IMR-90 (cell line): ENCODE data around the gene UBE2O. TPM values are rescaled to one million over a fixed set of nuclear protein-coding genes. Genes with fewer than 3 reads are reported as not detected.

Source experiments
- ATAC-seq: fragments of 200-7000 bp; cut with Tn5 transposase; 2 replicates; pipeline ENCODE4 v1.9.1; 2020; ENCODE audit warnings: low read depth, mild to moderate bottlenecking, moderate library complexity
- BruUV-seq: library from RNA; stranded (reverse); fragments of 400-500 nt; replicated peaks from 2 replicates; lab custom pipeline; 2021; lab: Mats Ljungman, UMichigan
- CTCF ChIA-PET: fragments of 300-600 bp; formaldehyde crosslinking; extraction: SDS; loops from one replicate; lab custom pipeline; 2021; ENCODE audit warnings: antibody characterized with exemption; lab: Yijun Ruan, JAX
- POLR2A ChIA-PET: fragments of 300-600 bp; sonication (Branson Sonifier 250); formaldehyde crosslinking; loops from one replicate; lab custom pipeline; 2022; ENCODE audit warnings: antibody characterized with exemption; ENCODE audit not compliant: unreplicated experiment; lab: Charles Lee
- DNase-seq: peaks from one replicate; pipeline ENCODE4 v3.0.0; 2013
- H2AFZ ChIP-seq: replicated peaks from 2 replicates; pipeline ENCODE3; 2013; ENCODE audit warnings: low read length, mild to moderate bottlenecking; ENCODE audit not compliant: poor library complexity
- H2AK5ac ChIP-seq: 2 replicates; pipeline ENCODE4 v1.6.1; 2013; ENCODE audit warnings: low read depth, low read length, inconsistent platforms
- H2AK9ac ChIP-seq: replicated peaks from 2 replicates; pipeline ENCODE3; 2013; ENCODE audit warnings: mild to moderate bottlenecking, low read depth, low read length, moderate library complexity; ENCODE audit not compliant: poor library complexity
- H2BK120ac ChIP-seq: 2 replicates; pipeline ENCODE4 v1.6.1; 2013; ENCODE audit warnings: low read depth, low read length, inconsistent platforms
- H2BK15ac ChIP-seq: 3 replicates; pipeline ENCODE4 v1.6.1; 2013; ENCODE audit warnings: low read depth, low read length, inconsistent platforms
- H2BK20ac ChIP-seq: 2 replicates; pipeline ENCODE4 v1.6.1; 2013; ENCODE audit warnings: low read depth, mild to moderate bottlenecking, inconsistent platforms, low read length, moderate library complexity
- H2BK5ac ChIP-seq: 2 replicates; pipeline ENCODE4 v1.6.1; 2013; ENCODE audit warnings: mild to moderate bottlenecking, low read depth, low read length, inconsistent platforms; ENCODE audit not compliant: poor library complexity, severe bottlenecking
- H3K14ac ChIP-seq: replicated peaks from 2 replicates; pipeline ENCODE4 v1.6.1; 2013; ENCODE audit warnings: low read depth, low read length, inconsistent platforms
- H3K18ac ChIP-seq: 2 replicates; pipeline ENCODE4 v1.6.1; 2013; ENCODE audit warnings: low read depth, low read length, control low read depth
- H3K23ac ChIP-seq: 2 replicates; pipeline ENCODE4 v1.6.1; 2013; ENCODE audit warnings: low read depth, low read length, inconsistent platforms
- H3K27ac ChIP-seq: 2 replicates; pipeline ENCODE4 v1.5.1; 2013; ENCODE audit warnings: mild to moderate bottlenecking, control low read depth, low read length; ENCODE audit not compliant: insufficient read depth
- H3K27me3 ChIP-seq: 2 replicates; pipeline ENCODE4 v1.6.1; 2013; ENCODE audit warnings: low read length; ENCODE audit not compliant: control insufficient read depth, insufficient read depth
- H3K36me3 ChIP-seq: 2 replicates; pipeline ENCODE4 v1.6.1; 2013; ENCODE audit warnings: low read length, mixed read lengths; ENCODE audit not compliant: control insufficient read depth, insufficient read depth
- H3K4ac ChIP-seq: 2 replicates; pipeline ENCODE4 v1.6.1; 2013; ENCODE audit warnings: low read depth, low read length, inconsistent platforms
- H3K4me1 ChIP-seq: 2 replicates; pipeline ENCODE4 v1.6.1; 2013; ENCODE audit warnings: low read length, mixed read lengths; ENCODE audit not compliant: control insufficient read depth, insufficient read depth
- H3K4me2 ChIP-seq: 2 replicates; pipeline ENCODE4 v1.6.1; 2013; ENCODE audit warnings: low read depth, mild to moderate bottlenecking, control low read depth, low read length, moderate library complexity
- H3K4me3 ChIP-seq: 2 replicates; pipeline ENCODE4 v1.5.1; 2013; ENCODE audit warnings: low read depth, mild to moderate bottlenecking, control low read depth, low read length, moderate library complexity; ENCODE audit not compliant: insufficient read depth
- H3K56ac ChIP-seq: 2 replicates; pipeline ENCODE4 v1.6.1; 2013; ENCODE audit warnings: low read length, inconsistent platforms; ENCODE audit not compliant: insufficient read depth; ENCODE audit errors: extremely low read depth
- H3K79me1 ChIP-seq, 2 experiments: 2 replicates each; pipeline ENCODE4 v1.6.1; 2013; ENCODE audit warnings: low read length in 2 of 2, inconsistent platforms in 1 of 2, low read depth in 1 of 2
- H3K9ac ChIP-seq: 2 replicates; pipeline ENCODE4 v1.6.1; 2013; ENCODE audit warnings: low read depth, low read length, control low read depth
- H3K9me1 ChIP-seq: 2 replicates; pipeline ENCODE4 v1.6.1; 2013; ENCODE audit warnings: low read length, inconsistent platforms; ENCODE audit not compliant: insufficient read depth
- H3K9me3 ChIP-seq: 2 replicates; pipeline ENCODE4 v1.6.1; 2013; ENCODE audit warnings: low read length; ENCODE audit not compliant: control insufficient read depth, insufficient read depth
- H4K20me1 ChIP-seq: 2 replicates; pipeline ENCODE4 v1.6.1; 2013; ENCODE audit warnings: low read length, inconsistent platforms; ENCODE audit not compliant: insufficient read depth
- H4K5ac ChIP-seq: 2 replicates; pipeline ENCODE4 v1.6.1; 2013; ENCODE audit warnings: mild to moderate bottlenecking, low read depth, low read length, control low read depth
- H4K8ac ChIP-seq, 2 experiments: 2 replicates each; pipeline ENCODE4 v1.6.1; 2013; ENCODE audit warnings: low read depth in 2 of 2, low read length in 2 of 2, control low read depth in 1 of 2, inconsistent platforms in 1 of 2
- H4K91ac ChIP-seq: 2 replicates; pipeline ENCODE4 v1.6.1; 2013; ENCODE audit warnings: low read depth, low read length, inconsistent platforms; ENCODE audit not compliant: insufficient read depth
- BHLHE40 ChIP-seq: fragments of 150-350 bp; IDR thresholded peaks from 2 replicates; pipeline ENCODE4 v1.6.1; 2016; ENCODE audit warnings: mild to moderate bottlenecking, low read depth, low read length
- CEBPB ChIP-seq: IDR thresholded peaks from 2 replicates; pipeline ENCODE4 v1.6.1; 2012; ENCODE audit warnings: low read depth, low read length, improper control_type of control experiment
- CHD1 ChIP-seq: IDR thresholded peaks from 2 replicates; pipeline ENCODE4 v1.6.1; 2012; ENCODE audit warnings: low read depth, low read length, improper control_type of control experiment
- CTCF ChIP-seq: conservative IDR thresholded peaks from 2 replicates; pipeline ENCODE4 v1.5.1; 2012; ENCODE audit warnings: mild to moderate bottlenecking, low read depth, low read length, improper control_type of control experiment
- ELK1 ChIP-seq: fragments of 150-350 bp; IDR thresholded peaks from 2 replicates; pipeline ENCODE4 v1.6.1; 2016; ENCODE audit warnings: low read depth, mild to moderate bottlenecking, low read length, moderate library complexity, borderline replicate concordance
- FOS ChIP-seq: fragments of 150-350 bp; IDR thresholded peaks from 2 replicates; pipeline ENCODE4 v1.6.1; 2016; ENCODE audit warnings: low read depth, low read length
- MAFK ChIP-seq: IDR thresholded peaks from 2 replicates; pipeline ENCODE4 v1.6.1; 2012; ENCODE audit warnings: low read depth, low read length, improper control_type of control experiment
- MAZ ChIP-seq: IDR thresholded peaks from 2 replicates; pipeline ENCODE4 v1.6.1; 2012; ENCODE audit warnings: low read depth, mild to moderate bottlenecking, low read length, improper control_type of control experiment, moderate library complexity, borderline replicate concordance
- MXI1 ChIP-seq: IDR thresholded peaks from 2 replicates; pipeline ENCODE4 v1.6.1; 2012; ENCODE audit warnings: low read depth, mild to moderate bottlenecking, low read length, moderate library complexity, borderline replicate concordance
- NFE2L2 ChIP-seq: fragments of 150-350 bp; IDR thresholded peaks from 2 replicates; pipeline ENCODE4 v1.6.1; 2016; ENCODE audit warnings: low read depth, mild to moderate bottlenecking, low read length
- POLR2A ChIP-seq: IDR thresholded peaks from 2 replicates; pipeline ENCODE4 v1.6.1; 2012; ENCODE audit warnings: mild to moderate bottlenecking, low read depth, low read length
- RAD21 ChIP-seq: IDR thresholded peaks from 2 replicates; pipeline ENCODE4 v1.6.1; 2012; ENCODE audit warnings: low read length, improper control_type of control experiment
- RCOR1 ChIP-seq: IDR thresholded peaks from 2 replicates; pipeline ENCODE4 v1.6.1; 2012; ENCODE audit warnings: mild to moderate bottlenecking, low read length, improper control_type of control experiment; ENCODE audit not compliant: insufficient replicate concordance
- RFX5 ChIP-seq: IDR thresholded peaks from 2 replicates; pipeline ENCODE4 v1.8.0; 2012; ENCODE audit warnings: low read depth, mild to moderate bottlenecking, low read length, moderate library complexity
- SMC3 ChIP-seq: fragments of 150-350 bp; IDR thresholded peaks from 2 replicates; pipeline ENCODE4 v1.6.1; 2016; ENCODE audit warnings: low read depth, mild to moderate bottlenecking, antibody characterized with exemption, low read length, moderate library complexity
- USF2 ChIP-seq: fragments of 150-350 bp; IDR thresholded peaks from 2 replicates; pipeline ENCODE4 v1.6.1; 2017; ENCODE audit warnings: mild to moderate bottlenecking, antibody characterized with exemption, low read length, low read depth
- WGBS, 2 experiments: methylation state at CpG; one replicate each; pipeline versions ENCODE4 v1.1.5 to v1.1.7; 2013; ENCODE audit warnings: missing lambda C conversion rate in 2 of 2; ENCODE audit not compliant: insufficient read length in 1 of 2; ENCODE audit errors: extremely low coverage in 2 of 2; 5-methylcytosine and 5-hydroxymethylcytosine counted together
- dilution Hi-C: fragments of 300-500 bp; cut with HindIII; formaldehyde crosslinking; loops from one replicate; pipeline ENCODE4 v1.14.3; 2018; ENCODE audit warnings: low sequenced_read_pairs; ENCODE audit not compliant: unreplicated experiment
- in situ Hi-C: fragments of 300-500 bp; cut with MboI; formaldehyde crosslinking; loops from 3 replicates; pipeline ENCODE4 v1.14.3; 2019; ENCODE audit warnings: low sequenced_read_pairs, inconsistent platforms, mixed read lengths
- intact Hi-C: fragments of 100-400 bp; cut with micrococcal nuclease; formaldehyde crosslinking; loops from 2 replicates; pipeline ENCODE4 v1.10.0; 2022
- polyA plus RNA-seq, 3 experiments: library from polyadenylated mRNA; depleted of rRNA; stranded (reverse); fragments of >200 nt; gene quantifications; 2 replicates each; pipeline ENCODE4 v1.2.3, GENCODE V29; 2012; ENCODE audit warnings: low replicate concordance in 1 of 3
- total RNA-seq: library from RNA; depleted of rRNA; stranded (reverse); fragments of >200 nt; gene quantifications from 2 replicates; pipeline ENCODE4 v1.2.3, GENCODE V29; 2012

Gene UBE2O
- total and polyA plus RNA-seq, 2 of the 4 experiments (the other 2 are of a cell fraction) = 17.6 TPM

GRCh38 chr17:76490112-76490710 lies 37.3 kb upstream of the UBE2O start:
- dilution Hi-C loops = no loop called here
- WGBS, 2 experiments = 17% methylated on average over 2 of the region's 10 CpGs; no CpG with 5 or more reads in 1 of the 2 experiments
- no peak for ATAC-seq

More at GRCh38 chr17:76490112-76490710, 37.3 kb upstream of the UBE2O start:
- H3K27me3 ChIP-seq = no peaks in the 10 kb centered on the region
- H3K56ac ChIP-seq = no peak overlapping the region
- no peak overlapping the region for H4K5ac ChIP-seq
- no peak overlapping the region for H3K14ac ChIP-seq
- H4K8ac ChIP-seq = no peak overlapping the region
- H3K23ac ChIP-seq = no peak overlapping the region
- peaks cover 15% of the 10 kb centered on the region for H3K4me1 ChIP-seq
- no peak overlapping the region for H2BK5ac ChIP-seq
- CTCF ChIA-PET = no interaction called here
- POLR2A ChIA-PET = no interaction called here
- no peaks in the 10 kb centered on the region for H3K36me3 ChIP-seq
- H2BK120ac ChIP-seq = no peak overlapping the region
- no peak overlapping the region for H3K4me2 ChIP-seq
- H3K4ac ChIP-seq = no peak overlapping the region
- no peak overlapping the region for H3K27ac ChIP-seq
- H3K9me3 ChIP-seq = no peaks in the 10 kb centered on the region
- H2AK9ac ChIP-seq = no peak overlapping the region
- H2BK20ac ChIP-seq = no peak overlapping the region
- no peak for DNase-seq
- H2AFZ ChIP-seq = no peak overlapping the region
- H3K9me1 ChIP-seq = no peaks in the 10 kb centered on the region; the same call in 1 of the 2 replicates
- H3K18ac ChIP-seq = no peak overlapping the region
- no peak overlapping the region for H3K9ac ChIP-seq
- BruUV-seq = no TSS peak
- in situ Hi-C loops = no loop called here
- H4K20me1 ChIP-seq = no peaks in the 10 kb centered on the region
- intact Hi-C loops = no loop called here
- peak overlapping the region; percentile 28; the same call in 1 of the 2 replicates for H2AK5ac ChIP-seq
- no peak overlapping the region for H4K91ac ChIP-seq
- H3K4me3 ChIP-seq = no peak overlapping the region
- H2BK15ac ChIP-seq = no peak overlapping the region
- no peak for TF ChIP-seq MAFK
- no peak for TF ChIP-seq USF2
- no peak for TF ChIP-seq RAD21
- TF ChIP-seq CTCF = no peak
- TF ChIP-seq CEBPB = no peak
- no peak for TF ChIP-seq CHD1
- TF ChIP-seq BHLHE40 = no peak
- no peak for TF ChIP-seq MAZ
- TF ChIP-seq SMC3 = no peak
- TF ChIP-seq NFE2L2 = no peak
- TF ChIP-seq MXI1 = no peak
- TF ChIP-seq ELK1 = no peak
- no peak for TF ChIP-seq RFX5
- TF ChIP-seq RCOR1 = no peak
- no peak for TF ChIP-seq FOS
- TF ChIP-seq POLR2A = no peak
- H3K79me1 ChIP-seq = peaks cover 0 to 5% of the 10 kb centered on the region in 2 experiments; a peak in 2 of 4 replicates
